ENCODE results near the gene BBOX1.
"Not testable (repeated sequence)": the region's sequence is repeated elsewhere in the genome, so short reads cannot be mapped to it uniquely, and the experiment has no call there.

BBOX1 gene

GRCh38 chr11:27138716-27139115 lies 98.1 kb downstream of the BBOX1 start:
- no peak for DNase-seq

- no peak for DNase-seq
Measured at GRCh38 chr11:27139742-27140367, 99.2 kb downstream of the BBOX1 start.

DNA sequence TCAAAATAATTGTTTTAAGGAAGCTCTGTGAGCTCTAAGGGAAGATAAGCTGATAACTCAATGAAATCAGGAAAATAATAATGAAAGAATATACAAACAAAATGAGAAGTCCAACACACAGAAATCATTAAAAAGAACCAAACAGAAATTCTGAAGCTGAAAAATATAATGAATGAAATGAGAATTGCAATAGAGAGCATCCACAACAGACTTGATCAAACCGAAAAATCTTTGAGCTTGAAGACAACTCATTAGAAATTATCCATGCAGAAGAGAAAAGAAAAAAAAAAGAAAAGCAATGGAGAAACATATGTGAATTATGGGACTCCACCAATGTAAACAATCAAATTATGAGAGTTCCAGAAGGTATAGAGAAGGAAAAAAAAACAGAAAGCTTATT lies 101.0 kb downstream of the BBOX1 start:
- no peak for DNase-seq

DNA sequence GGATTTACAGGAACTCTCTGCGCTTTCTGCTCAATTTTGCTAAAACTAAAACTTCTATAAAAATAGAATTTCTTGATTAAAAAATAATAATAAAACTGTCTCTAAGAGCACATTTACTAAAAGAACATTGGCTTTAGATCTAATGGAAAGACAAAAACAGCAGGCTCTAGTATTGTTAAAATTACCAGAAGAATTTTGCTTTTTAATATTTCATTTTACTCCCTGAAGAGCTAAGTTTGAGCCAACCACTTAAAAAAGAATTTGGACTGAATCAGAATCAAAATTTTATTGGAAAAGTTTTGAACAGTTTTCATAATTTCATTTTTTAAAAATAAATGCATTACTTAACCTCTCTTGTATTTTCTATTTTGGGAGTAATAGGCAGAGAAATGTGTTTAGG lies 107.3 kb downstream of the BBOX1 start:
- no peak for DNase-seq

DNA sequence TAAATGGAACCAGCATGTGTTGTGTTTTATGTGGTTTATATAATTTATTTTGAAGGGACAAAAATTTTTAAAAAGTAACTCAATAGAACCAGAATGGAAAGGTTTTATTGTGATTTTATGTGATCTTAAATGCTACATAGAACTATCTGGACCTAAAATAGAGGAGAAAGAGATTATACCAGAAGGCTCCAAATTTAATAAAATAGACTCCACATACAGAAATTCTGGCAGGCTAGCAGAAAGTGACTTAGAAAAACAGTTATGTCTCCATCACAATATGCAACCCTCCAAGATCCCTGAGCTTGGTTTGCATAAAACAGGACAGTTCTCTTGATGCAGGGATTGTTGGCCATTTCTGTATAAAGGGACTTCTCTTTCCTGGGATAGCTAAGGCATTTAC lies 107.9 kb downstream of the BBOX1 start:
- DNase-seq, result no peak

- DNase-seq, result no peak
Measured at GRCh38 chr11:27150098-27150497, 109.5 kb downstream of the BBOX1 start.

DNA sequence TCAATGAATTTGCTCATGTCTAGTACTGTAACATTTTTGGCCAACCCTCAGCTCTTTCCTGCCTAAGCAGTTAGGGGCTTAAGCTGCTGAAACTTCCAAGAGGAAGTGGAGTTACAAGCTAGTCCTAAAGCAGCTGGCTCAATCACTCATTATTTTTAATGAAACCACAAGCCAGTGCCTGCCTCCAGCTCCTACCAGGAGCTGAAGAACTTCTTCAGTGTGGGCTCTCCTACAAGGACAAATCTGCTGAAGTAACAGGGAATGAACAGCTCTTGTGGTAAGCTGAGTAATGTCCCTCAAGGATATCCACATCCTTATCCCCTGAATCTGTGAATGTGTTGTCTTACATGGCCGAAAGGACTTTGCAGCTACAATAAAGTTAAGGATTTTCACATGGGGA lies 112.5 kb downstream of the BBOX1 start:
- DNase-seq, result no peak

DNA sequence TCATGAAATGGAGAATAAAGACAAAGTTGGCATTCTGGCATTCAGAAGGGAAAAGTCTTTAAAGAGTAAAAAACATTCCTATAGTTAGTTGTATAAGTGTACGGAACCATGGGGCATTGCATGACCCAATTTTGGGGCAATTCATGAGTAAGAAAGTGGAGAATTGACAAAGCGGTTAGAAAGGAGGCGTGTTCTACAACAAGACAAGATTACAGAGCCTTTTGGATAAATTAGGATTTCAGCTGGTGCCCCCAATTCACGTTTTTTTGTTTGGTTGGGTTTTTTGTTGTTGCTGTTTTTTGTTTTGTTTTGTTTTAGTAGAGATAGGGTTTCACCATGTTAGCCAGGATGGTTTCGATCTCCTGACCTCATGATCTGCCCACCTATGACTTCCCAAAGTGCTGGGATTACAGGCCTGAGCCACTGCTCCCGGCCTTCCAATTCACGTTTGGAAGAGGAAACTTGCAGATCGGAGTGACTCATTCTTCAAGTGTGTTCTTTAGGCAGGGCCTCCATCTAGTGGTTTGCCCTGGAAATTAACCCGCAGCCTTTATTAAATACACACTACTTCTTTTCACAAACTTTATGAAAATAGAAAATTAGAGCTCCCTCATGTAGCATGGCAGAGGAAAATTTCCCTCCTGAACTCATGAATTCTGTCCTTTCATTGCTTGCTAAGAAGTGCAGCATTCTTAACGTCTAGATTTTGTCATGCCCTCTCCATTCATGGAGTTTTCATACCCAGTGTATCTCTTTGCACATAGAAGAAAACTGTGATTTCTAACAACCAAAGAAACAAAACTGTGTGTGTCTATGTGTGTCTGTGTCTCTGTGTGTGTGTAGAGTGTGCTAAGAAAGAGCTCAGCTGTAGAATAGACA lies 118.1 kb downstream of the BBOX1 start:
- no peak for DNase-seq

DNA sequence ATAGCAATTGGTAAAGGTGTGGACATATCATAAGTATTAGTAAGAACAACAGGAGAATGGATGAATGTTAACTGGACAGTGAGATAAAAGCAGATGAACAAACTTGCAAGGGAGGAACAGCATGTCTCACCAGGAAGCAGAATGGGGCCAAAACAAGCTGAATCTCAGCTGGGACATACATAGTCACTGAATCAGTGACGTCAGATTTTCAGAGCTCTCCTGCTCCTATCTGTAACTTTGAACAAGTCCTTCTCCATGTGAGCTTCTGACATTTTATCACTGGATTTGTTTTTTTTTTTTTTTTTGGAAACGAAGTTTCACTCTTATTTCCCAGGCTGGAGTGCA lies 118.7 kb downstream of the BBOX1 start:
- no peak for DNase-seq

- no peak for DNase-seq
Measured at GRCh38 chr11:27161071-27161470, 120.5 kb downstream of the BBOX1 start.

DNA sequence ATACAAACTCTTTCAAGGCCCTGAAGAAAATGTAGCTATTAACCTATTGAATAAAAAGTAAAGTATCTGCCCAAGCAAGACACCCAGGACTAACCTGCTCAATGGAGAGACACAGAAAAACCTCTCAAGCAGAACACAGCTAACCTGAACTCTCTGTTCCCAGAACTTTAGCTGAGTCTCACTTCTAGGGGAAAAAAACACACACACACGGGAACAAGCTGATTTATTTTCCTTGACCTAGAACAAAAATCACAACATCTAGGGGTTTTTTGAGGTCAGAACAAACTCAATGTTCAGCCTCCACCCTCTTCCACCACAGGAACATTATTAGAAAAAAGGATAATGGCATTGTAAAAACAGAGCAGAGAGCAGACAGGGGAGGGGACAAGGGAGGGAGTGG lies 121.6 kb downstream of the BBOX1 start:
- DNase-seq, result no peak

DNA sequence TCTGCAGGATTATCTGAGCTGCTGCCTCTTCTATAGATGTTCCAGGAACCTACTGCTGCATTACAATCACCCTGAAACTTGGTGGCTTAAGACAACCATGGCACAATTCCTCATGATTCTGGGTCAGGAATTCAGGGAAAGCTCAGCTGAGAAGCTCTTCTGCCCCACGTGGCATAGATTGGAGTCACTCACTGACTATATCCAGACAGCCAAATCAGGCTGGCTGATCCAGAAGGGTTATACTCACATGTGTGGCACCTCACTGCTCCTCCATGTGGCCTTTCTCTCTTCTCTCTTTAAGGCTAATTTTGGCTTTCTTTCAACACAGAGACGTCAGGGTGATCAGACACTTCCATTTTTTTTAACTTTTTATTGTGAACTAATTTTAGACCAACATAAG lies 125.5 kb downstream of the BBOX1 start:
- no peak for DNase-seq

- no peak for DNase-seq
Measured at GRCh38 chr11:27171376-27171958, 130.9 kb downstream of the BBOX1 start.

DNA sequence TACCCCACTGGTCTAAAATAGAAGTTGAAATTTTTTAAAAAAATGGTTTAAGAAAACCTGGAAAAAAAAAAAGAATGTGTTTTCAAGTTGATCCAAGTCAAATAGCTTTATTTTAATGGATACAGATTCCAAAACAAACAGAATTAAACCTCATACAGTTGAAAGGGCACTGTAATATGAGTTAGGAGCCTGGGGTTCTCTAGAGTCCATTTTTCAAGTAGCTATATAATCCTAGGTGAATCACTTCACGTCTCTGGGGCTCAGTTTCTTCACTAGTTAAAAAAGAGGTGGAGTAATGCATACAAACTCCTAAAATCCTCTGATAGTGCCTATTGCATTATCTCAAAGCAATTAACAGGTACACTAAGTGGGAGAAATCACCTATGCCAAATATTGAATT lies 132.9 kb downstream of the BBOX1 start:
- no peak for DNase-seq

DNA sequence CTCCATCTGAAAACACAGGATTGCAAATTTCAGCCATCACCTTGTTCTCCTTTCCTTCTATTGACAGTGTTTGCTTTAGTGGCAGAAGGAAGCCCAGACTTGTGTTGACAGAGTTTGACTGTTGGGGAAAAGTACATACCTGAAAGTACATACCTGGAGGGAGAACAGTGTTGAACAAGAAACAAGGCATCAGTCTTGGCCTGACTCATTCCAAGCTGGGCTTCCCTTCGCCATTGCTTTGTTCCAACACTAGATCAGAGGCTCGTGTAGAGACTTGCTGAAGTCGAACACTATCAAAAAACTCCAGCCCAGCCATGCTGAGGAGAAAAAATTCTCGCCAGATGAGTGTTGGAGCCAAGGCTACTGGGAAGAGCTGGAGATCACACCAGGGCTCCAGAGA lies 133.4 kb downstream of the BBOX1 start:
- no peak for DNase-seq

- DNase-seq, result no peak
Measured at GRCh38 chr11:27174672-27175210, 134.1 kb downstream of the BBOX1 start.

DNA sequence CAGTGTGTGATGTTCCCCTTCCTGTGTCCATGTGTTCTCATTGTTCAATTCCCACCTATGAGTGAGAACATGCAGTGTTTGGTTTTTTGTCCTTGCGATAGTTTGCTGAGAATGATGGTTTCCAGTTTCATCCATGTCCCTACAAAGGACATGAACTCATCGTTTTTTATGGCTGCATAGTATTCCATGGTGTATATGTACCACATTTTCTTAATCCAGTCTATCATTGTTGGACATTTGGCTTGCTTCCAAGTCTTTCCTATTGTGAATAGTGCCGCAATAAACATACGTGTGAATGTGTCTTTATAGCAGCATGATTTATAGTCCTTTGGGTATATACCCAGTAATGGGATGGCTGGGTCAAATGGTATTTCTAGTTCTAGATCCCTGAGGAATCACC lies 134.9 kb downstream of the BBOX1 start:
- DNase-seq, result not testable (repeated sequence)
